Keratinocyte (primary cell): ENCODE measurements around the gene SPAG9. TPM values are rescaled to one million over a fixed set of nuclear protein-coding genes. Genes with fewer than 3 reads are reported as not detected.

ENCODE experiments used
- DNase-seq: peaks from one replicate; pipeline ENCODE4 v3.0.0-alpha.2; 2011; ENCODE audit warnings: low read depth, missing footprints, low spot score
- FAIRE-seq: peaks from 2 replicates; lab custom pipeline; 2011; peaks lifted over from hg19 to GRCh38; lab: Jason Lieb, UNC
- H2AFZ ChIP-seq: 2 replicates; pipeline ENCODE4 v1.6.0; 2012; ENCODE audit warnings: low read length, control low read depth, inconsistent platforms; ENCODE audit not compliant: control insufficient read depth
- H3K27ac ChIP-seq: 2 replicates; pipeline ENCODE4 v1.5.1; 2011; ENCODE audit warnings: low read length; ENCODE audit not compliant: control insufficient read depth, insufficient read depth
- H3K27me3 ChIP-seq: 3 replicates; pipeline ENCODE4 v1.6.0; 2011; ENCODE audit warnings: low read length; ENCODE audit not compliant: control insufficient read depth, insufficient read depth; ENCODE audit errors: extremely low read depth
- H3K36me3 ChIP-seq, 2 experiments: 2 replicates in 1 of 2; 3 replicates in 1 of 2; pipeline ENCODE4 v1.5.1; 2011; ENCODE audit warnings: low read length in 2 of 2, mild to moderate bottlenecking in 1 of 2; ENCODE audit not compliant: control insufficient read depth in 2 of 2, insufficient read depth in 2 of 2; ENCODE audit errors: extremely low read depth in 1 of 2
- H3K4me1 ChIP-seq: 3 replicates; pipeline ENCODE4 v1.5.1; 2011; ENCODE audit warnings: low read length; ENCODE audit not compliant: control insufficient read depth, insufficient read depth; ENCODE audit errors: extremely low read depth
- H3K4me2 ChIP-seq: 3 replicates; pipeline ENCODE4 v1.6.0; 2011; ENCODE audit warnings: low read depth, low read length; ENCODE audit not compliant: control insufficient read depth, insufficient read depth; ENCODE audit errors: extremely low read depth
- H3K4me3 ChIP-seq, 3 experiments: fragments of 200-600 bp in 1 of 3; sonication (generic) in 1 of 3; 2 replicates in 2 of 3; 3 replicates in 1 of 3; pipeline ENCODE4 v1.5.1; 2011 to 2016; ENCODE audit warnings: low read length in 3 of 3, mild to moderate bottlenecking in 3 of 3, control low read depth in 2 of 3, inconsistent platforms in 1 of 3, low read depth in 1 of 3, mixed read lengths in 1 of 3, mixed run types in 1 of 3, moderate library complexity in 1 of 3; ENCODE audit not compliant: control insufficient read depth in 2 of 3, insufficient read depth in 2 of 3; ENCODE audit errors: extremely low read depth in 1 of 3
- H3K79me2 ChIP-seq: 2 replicates; pipeline ENCODE4 v1.6.0; 2012; ENCODE audit warnings: low read length; ENCODE audit not compliant: control insufficient read depth, insufficient read depth
- H3K9ac ChIP-seq: 3 replicates; pipeline ENCODE4 v1.6.0; 2011; ENCODE audit warnings: low read length; ENCODE audit not compliant: control insufficient read depth, insufficient read depth; ENCODE audit errors: extremely low read depth
- H3K9me1 ChIP-seq: 3 replicates; pipeline ENCODE4 v1.6.0; 2011; ENCODE audit warnings: low read length; ENCODE audit not compliant: control insufficient read depth, insufficient read depth; ENCODE audit errors: extremely low read depth
- H3K9me3 ChIP-seq: 2 replicates; pipeline ENCODE4 v1.5.1; 2012; ENCODE audit warnings: low read depth, low read length; ENCODE audit not compliant: control insufficient read depth
- H4K20me1 ChIP-seq: 3 replicates; pipeline ENCODE4 v1.6.0; 2011; ENCODE audit warnings: low read length; ENCODE audit not compliant: control insufficient read depth, insufficient read depth; ENCODE audit errors: extremely low read depth
- EZH2 ChIP-seq: IDR thresholded peaks from one replicate; pipeline ENCODE4 v1.6.1; 2012; ENCODE audit warnings: inconsistent platforms, mild to moderate bottlenecking, low read length, moderate library complexity
- dilution Hi-C: fragments of 300-500 bp; cut with MboI; formaldehyde crosslinking; loops from one replicate; pipeline ENCODE4 v1.7.0; 2020; ENCODE audit warnings: low sequenced_read_pairs; ENCODE audit not compliant: extremely low pct_ligation_motif_present
- polyA plus RNA-seq, 5 experiments: library from polyadenylated mRNA; depleted of rRNA in 3 of 5; stranded (reverse) in 3 of 5; stranded (forward) in 1 of 5; unstranded in 1 of 5; fragments of >200 nt; gene quantifications; 1 replicate in 1 of 5; 2 replicates in 3 of 5; 3 replicates in 1 of 5; pipeline versions ENCODE4 v1.2.1 to v1.2.3, GENCODE V29; 2011 to 2012; ENCODE audit warnings: missing spikeins in 2 of 5, low read depth in 1 of 5, low replicate concordance in 1 of 5
- TF ChIP-seq, protein P1 (sequence below), 3 experiments: IDR thresholded peaks in 1 of 3; conservative IDR thresholded peaks in 1 of 3; optimal IDR thresholded peaks in 1 of 3; 2 replicates in 2 of 3; 3 replicates in 1 of 3; pipeline versions ENCODE3 to v1.5.1; 2011; ENCODE audit warnings: low read length in 3 of 3, mild to moderate bottlenecking in 3 of 3, moderate library complexity in 2 of 3, control low read depth in 1 of 3, inconsistent platforms in 1 of 3; ENCODE audit not compliant: insufficient read depth in 2 of 3; ENCODE audit errors: extremely low read depth in 1 of 3

The SPAG9 gene
- polyA plus RNA-seq, 1 donor (not counting 4 experiments of a cell fraction or from before 2014, with no cell fraction given), result 43.1 TPM

DNA sequence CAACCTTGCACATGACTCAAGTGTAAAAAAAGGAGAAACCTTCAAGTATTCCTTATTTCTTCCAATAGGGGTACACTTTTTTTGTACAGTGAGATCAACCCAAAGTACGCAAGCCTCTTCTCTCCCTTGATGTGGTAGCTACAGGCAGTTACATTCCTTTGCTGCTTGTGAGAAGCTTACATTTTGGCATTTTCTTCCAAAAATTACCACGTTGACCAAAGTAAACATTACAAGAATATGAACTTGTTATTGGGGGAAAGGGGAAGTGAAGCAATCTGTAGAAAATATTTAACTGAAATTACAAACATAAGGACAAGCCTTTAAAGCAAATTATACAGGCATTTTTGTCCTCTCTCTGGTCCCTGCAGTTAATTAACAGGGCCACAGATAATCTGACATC, 157.5 kb downstream of the SPAG9 start:
- dilution Hi-C loops, result loop anchor here (25.0 kb wide), 1 partner anchor 101 kb away; the partner anchor contains the start of gene TOB1
- TF ChIP-seq, protein P1, sequence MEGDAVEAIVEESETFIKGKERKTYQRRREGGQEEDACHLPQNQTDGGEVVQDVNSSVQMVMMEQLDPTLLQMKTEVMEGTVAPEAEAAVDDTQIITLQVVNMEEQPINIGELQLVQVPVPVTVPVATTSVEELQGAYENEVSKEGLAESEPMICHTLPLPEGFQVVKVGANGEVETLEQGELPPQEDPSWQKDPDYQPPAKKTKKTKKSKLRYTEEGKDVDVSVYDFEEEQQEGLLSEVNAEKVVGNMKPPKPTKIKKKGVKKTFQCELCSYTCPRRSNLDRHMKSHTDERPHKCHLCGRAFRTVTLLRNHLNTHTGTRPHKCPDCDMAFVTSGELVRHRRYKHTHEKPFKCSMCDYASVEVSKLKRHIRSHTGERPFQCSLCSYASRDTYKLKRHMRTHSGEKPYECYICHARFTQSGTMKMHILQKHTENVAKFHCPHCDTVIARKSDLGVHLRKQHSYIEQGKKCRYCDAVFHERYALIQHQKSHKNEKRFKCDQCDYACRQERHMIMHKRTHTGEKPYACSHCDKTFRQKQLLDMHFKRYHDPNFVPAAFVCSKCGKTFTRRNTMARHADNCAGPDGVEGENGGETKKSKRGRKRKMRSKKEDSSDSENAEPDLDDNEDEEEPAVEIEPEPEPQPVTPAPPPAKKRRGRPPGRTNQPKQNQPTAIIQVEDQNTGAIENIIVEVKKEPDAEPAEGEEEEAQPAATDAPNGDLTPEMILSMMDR (optimal IDR thresholded peaks at IDR 0.05 in 1 of 3, IDR thresholded peaks at IDR 0.05 in 1 of 3, conservative IDR thresholded peaks at IDR 0.05 in 1 of 3; ENCODE audit: extremely low read depth in 1 of 3, insufficient read depth in 2 of 3, low read length in 3 of 3), result no peak
- TF ChIP-seq EZH2, result no peak
- H2AFZ ChIP-seq, result no peak overlapping the region
- no peak overlapping the region for H3K9ac ChIP-seq
- FAIRE-seq (no peak), DNase-seq (no peak)
- H3K27ac ChIP-seq, result no peak overlapping the region
- no peaks in the 10 kb centered on the region for H3K4me1 ChIP-seq
- no peaks in the 10 kb centered on the region for H3K9me1 ChIP-seq
- no peaks in the 10 kb centered on the region for H3K27me3 ChIP-seq
- H3K9me3 ChIP-seq, result no peaks in the 10 kb centered on the region
- H3K4me2 ChIP-seq, result no peak overlapping the region
- H3K4me3 ChIP-seq, result no peak overlapping the region
- peaks cover 5 to 28% of the 10 kb centered on the region in 2 experiments for H3K36me3 ChIP-seq
- no peaks in the 10 kb centered on the region for H4K20me1 ChIP-seq
- H3K79me2 ChIP-seq, result no peaks in the 10 kb centered on the region

GRCh38 chr17:50961282-50962220, 159.1 kb downstream of the SPAG9 start:
- H3K27me3 ChIP-seq, result no peaks in the 10 kb centered on the region
- H3K4me1 ChIP-seq, result peaks cover 6% of the 10 kb centered on the region
- H3K36me3 ChIP-seq, result peaks cover 5 to 23% of the 10 kb centered on the region in 2 experiments
- H3K4me2 ChIP-seq, result no peak overlapping the region
- dilution Hi-C loops, result loop anchor here (25.0 kb wide), 1 partner anchor 99 kb away; the partner anchor contains the start of gene TOB1
- H3K9me3 ChIP-seq, result no peaks in the 10 kb centered on the region
- H2AFZ ChIP-seq, result no peak overlapping the region
- FAIRE-seq (no peak), DNase-seq (no peak)
- no peak overlapping the region for H3K9ac ChIP-seq
- no peak overlapping the region for H3K4me3 ChIP-seq
- H3K79me2 ChIP-seq, result no peaks in the 10 kb centered on the region
- no peaks in the 10 kb centered on the region for H4K20me1 ChIP-seq
- TF ChIP-seq EZH2, result no peak
- TF ChIP-seq, protein P1 (optimal IDR thresholded peaks at IDR 0.05 in 1 of 3, IDR thresholded peaks at IDR 0.05 in 1 of 3, conservative IDR thresholded peaks at IDR 0.05 in 1 of 3; ENCODE audit: extremely low read depth in 1 of 3, insufficient read depth in 2 of 3, low read length in 3 of 3), result no peak
- no peaks in the 10 kb centered on the region for H3K9me1 ChIP-seq
- no peak overlapping the region for H3K27ac ChIP-seq
